ENCODE data around the gene DKK1. TPM values are rescaled to one million over a fixed set of nuclear protein-coding genes. Genes with fewer than 3 reads are reported as not detected.

DKK1 gene
- total RNA-seq, 4 donors from 2014 or later: 27.4 to 79.9 (median 36.2) TPM

DNA sequence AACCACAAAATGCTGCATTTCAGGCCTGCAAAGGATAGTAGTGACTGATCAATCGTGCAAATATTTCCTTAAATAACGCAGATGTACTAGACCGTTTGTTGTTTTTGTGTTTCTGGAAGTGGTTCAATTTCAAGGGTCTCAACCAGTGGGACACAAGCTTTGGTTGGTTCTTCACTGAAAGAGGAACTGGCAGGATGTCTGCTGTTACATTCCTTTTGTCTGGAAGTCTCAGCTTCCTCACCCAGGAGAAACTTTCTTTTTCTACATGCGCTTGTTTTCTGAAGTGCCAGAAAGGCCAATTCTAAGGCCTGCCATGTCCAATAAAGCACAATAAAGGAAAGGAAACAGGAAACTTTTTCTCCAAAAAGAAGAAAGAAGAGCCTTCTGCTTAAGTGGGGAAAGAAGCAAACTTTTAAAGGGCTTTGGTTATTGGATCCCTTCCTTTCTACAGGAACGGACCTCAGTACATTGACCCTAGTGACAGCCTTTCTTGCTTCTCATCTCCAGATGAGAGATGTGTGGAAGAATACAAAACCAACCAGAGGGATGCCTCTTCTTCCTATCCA is 4.1 kb downstream of the DKK1 start:
- TF ChIP-seq, protein P1, sequence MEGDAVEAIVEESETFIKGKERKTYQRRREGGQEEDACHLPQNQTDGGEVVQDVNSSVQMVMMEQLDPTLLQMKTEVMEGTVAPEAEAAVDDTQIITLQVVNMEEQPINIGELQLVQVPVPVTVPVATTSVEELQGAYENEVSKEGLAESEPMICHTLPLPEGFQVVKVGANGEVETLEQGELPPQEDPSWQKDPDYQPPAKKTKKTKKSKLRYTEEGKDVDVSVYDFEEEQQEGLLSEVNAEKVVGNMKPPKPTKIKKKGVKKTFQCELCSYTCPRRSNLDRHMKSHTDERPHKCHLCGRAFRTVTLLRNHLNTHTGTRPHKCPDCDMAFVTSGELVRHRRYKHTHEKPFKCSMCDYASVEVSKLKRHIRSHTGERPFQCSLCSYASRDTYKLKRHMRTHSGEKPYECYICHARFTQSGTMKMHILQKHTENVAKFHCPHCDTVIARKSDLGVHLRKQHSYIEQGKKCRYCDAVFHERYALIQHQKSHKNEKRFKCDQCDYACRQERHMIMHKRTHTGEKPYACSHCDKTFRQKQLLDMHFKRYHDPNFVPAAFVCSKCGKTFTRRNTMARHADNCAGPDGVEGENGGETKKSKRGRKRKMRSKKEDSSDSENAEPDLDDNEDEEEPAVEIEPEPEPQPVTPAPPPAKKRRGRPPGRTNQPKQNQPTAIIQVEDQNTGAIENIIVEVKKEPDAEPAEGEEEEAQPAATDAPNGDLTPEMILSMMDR (IDR thresholded peaks at IDR 0.05; ENCODE audit: low read depth): no peak

DNA sequence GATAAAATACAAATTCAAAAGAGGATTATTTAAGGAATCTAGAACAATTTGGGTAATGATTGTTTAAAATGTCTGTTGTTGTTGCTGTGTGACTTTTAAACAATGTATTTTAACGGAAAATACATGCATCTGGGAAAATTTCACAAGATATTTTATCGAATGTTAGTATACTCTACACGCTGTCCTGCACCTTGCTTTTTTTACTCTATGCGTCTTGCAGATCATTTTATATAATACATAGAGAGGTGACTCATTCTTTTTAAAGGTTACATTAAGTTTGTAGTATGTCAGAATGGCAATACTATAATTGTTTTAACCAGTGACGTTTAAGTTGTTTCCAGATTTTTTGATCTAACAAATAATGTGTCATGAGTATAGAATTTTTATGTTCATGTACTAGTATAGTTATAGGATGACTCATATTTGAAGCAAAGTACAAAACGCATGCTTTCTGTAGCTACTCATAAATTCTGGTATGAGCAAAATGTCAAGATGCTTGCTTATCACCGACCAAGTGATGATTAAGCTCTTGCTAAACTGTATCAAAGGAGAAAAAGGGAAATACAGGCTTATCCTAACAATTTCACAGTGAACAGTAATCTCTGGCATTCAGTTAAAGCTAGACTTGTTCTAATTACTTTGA is 4.9 kb downstream of the DKK1 start:
- TF ChIP-seq, protein P1 (IDR thresholded peaks at IDR 0.05; ENCODE audit: low read depth): no peak

DNA sequence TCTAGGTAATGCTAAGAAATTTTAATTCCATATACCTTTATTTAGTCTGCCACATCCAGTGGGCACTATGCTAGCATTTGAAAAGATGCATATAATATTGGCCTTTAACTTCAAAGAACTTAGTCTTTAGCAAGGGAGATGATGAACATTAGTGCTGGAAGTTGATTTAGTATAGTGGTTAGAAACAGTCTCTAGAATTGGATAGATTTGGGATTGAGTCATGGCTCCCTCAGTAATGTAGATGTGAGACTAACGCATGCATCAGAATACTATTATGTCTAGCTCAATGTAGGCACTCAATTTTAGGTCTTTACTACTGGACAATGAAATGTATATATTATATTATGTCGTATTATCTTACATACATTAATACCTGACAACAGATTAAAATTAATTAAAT is 5.8 kb downstream of the DKK1 start:
- TF ChIP-seq, protein P1 (IDR thresholded peaks at IDR 0.05; ENCODE audit: low read depth): no peak

DNA sequence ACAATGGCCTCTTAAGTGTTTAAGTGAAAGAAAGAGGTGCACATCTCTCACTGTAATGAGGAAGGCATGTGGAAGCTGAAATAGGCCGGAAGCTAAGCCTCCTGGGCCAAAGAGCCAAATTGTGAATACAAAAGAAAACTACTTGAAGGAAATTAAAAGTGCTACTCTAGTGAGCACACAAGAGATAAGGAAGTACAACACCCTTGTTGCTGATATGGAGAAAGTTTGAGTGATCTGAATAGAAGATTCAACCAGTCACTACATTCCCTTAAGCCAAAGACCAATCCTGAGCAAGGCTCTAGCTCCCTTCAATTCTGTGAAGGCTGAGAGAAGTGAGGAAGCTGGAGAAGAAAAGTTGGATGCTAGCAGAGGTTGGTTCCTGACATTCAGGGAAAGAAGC is 8.2 kb downstream of the DKK1 start:
- TF ChIP-seq, protein P1 (IDR thresholded peaks at IDR 0.05; ENCODE audit: low read depth): no peak

DNA sequence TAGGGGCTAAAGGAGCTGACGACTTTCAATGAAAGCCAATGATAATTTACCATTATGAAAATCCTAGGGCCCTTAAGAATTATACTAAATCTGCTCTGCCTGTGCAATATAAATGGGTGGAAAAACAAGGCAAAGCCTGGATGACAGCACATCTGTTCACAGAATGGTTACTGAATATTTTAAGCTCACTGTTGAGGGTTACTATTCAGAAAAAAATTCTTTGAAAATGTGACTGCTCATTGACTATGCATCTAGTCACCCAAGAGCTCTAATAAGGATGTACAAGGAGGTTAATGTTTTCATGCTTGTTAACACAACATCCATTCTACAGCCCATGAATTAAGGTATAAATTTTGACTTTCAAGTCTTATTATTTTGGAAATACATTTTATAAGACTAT is 8.9 kb downstream of the DKK1 start:
- TF ChIP-seq, protein P1 (IDR thresholded peaks at IDR 0.05; ENCODE audit: low read depth): no peak

DNA sequence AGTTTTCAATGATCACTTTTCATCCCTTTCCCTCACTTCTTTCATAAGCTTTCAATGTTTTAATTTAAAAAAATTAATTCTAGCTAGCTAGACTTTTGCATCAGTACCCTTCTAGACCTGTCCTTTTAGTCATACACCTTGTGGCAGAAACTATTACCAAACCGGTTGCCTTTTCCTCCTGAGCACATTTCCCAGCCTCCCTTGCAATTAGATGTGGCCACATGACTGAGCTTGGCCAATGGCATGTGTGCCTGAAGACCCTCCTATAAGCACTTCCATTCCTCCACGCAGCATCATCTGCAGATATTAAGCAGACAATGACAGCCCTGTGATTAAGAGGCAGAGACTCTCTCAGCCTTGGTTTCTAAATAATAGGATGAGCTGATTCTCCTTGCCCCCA is 12.3 kb downstream of the DKK1 start:
- TF ChIP-seq, protein P1 (IDR thresholded peaks at IDR 0.05; ENCODE audit: low read depth): no peak

DNA sequence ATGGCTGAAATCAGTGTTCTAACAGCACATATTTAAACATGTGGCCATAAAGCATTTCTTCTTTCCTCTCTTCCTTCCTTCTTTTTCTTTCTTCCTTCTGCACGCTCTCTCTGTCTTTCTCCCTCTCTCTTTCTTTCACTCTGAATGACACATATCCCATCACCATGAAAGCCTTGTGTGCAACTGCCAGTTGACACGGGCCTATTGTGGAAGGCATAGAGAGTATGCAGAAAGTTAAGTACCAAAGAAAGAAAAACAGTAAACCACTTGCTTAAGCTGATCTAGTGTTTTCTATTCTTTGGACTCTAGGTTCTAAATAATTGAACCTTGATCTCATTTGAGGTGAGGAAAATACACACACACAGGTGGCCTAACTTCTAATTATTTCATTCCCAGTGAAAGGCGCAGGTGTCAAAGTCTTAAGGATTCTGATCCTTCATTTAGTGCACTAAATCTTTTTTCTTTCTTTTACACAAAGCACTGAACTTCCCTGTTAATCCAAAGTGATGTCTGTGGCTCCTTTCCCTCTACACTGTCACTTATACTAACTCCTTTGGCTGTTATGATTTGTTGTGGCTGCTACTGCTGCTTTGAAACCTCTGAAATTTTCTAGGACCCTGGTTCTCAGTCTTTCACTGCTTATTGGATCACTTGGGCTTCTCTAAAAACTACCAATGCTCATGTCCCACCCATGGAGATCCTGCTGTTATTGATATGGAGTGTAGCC is 17.7 kb downstream of the DKK1 start:
- TF ChIP-seq, protein P1 (IDR thresholded peaks at IDR 0.05; ENCODE audit: low read depth): no peak

Measured in subcutaneous adipose tissue (tissue), 4 donors.